OCI-LY1 (cell line): ENCODE results near the gene B2M.

Source experiments
- H2AFZ ChIP-seq: fragments of 200-600 bp; sonication (generic), shearing (Covaris generic); 2 replicates; pipeline ENCODE4 v1.6.0; 2014; ENCODE audit warnings: antibody characterized with exemption, mild to moderate bottlenecking, low read length
- H3F3A ChIP-seq: fragments of 200-600 bp; sonication (generic), shearing (Covaris generic); 2 replicates; pipeline ENCODE4 v1.6.0; 2014; ENCODE audit warnings: mild to moderate bottlenecking, antibody characterized with exemption, low read length, moderate library complexity; ENCODE audit not compliant: insufficient read depth
- H3K27ac ChIP-seq: fragments of 200-600 bp; sonication (generic); 2 replicates; pipeline ENCODE4 v1.5.1; 2014; ENCODE audit warnings: low read length, mixed run types, mild to moderate bottlenecking, low read depth; ENCODE audit not compliant: poor library complexity, severe bottlenecking
- H3K27me3 ChIP-seq: fragments of 200-600 bp; sonication (generic); 2 replicates; pipeline ENCODE4 v1.6.0; 2014; ENCODE audit warnings: antibody characterized with exemption, mild to moderate bottlenecking, low read length, moderate library complexity; ENCODE audit not compliant: insufficient read depth
- H3K36me3 ChIP-seq: fragments of 200-600 bp; sonication (generic); 2 replicates; pipeline ENCODE4 v1.6.1; 2014; ENCODE audit warnings: mild to moderate bottlenecking, antibody characterized with exemption, low read length, moderate library complexity, mixed read lengths; ENCODE audit not compliant: insufficient read depth
- H3K4me1 ChIP-seq: fragments of 200-600 bp; sonication (generic); 2 replicates; pipeline ENCODE4 v1.5.1; 2014; ENCODE audit warnings: mild to moderate bottlenecking, low read length, moderate library complexity; ENCODE audit not compliant: insufficient read depth, severe bottlenecking
- H3K4me2 ChIP-seq: fragments of 200-600 bp; sonication (generic), shearing (Covaris generic); 2 replicates; pipeline ENCODE4 v1.6.1; 2014; ENCODE audit warnings: low read length
- H3K4me3 ChIP-seq: fragments of 200-600 bp; sonication (generic); 2 replicates; pipeline ENCODE4 v1.5.1; 2014; ENCODE audit warnings: low read length, low read depth, mild to moderate bottlenecking, mixed read lengths; ENCODE audit not compliant: poor library complexity, severe bottlenecking
- H3K79me2 ChIP-seq: fragments of 200-600 bp; shearing (Covaris generic); 2 replicates; pipeline ENCODE4 v1.6.1; 2016; ENCODE audit warnings: mixed run types, low read length, mixed read lengths; ENCODE audit not compliant: insufficient read depth
- H3K9ac ChIP-seq: fragments of 200-600 bp; sonication (generic), shearing (Covaris generic); 2 replicates; pipeline ENCODE4 v1.6.1; 2014; ENCODE audit warnings: mild to moderate bottlenecking, low read length, mixed read lengths
- H3K9me2 ChIP-seq: fragments of 200-600 bp; sonication (generic), shearing (Covaris generic); 2 replicates; pipeline ENCODE4 v1.6.1; 2014; ENCODE audit warnings: low read depth, mild to moderate bottlenecking, low read length, mixed read lengths
- H3K9me3 ChIP-seq: fragments of 200-600 bp; shearing (Covaris generic); 2 replicates; pipeline ENCODE4 v1.6.1; 2014; ENCODE audit warnings: low read length, mixed read lengths
- H4K20me1 ChIP-seq: fragments of 200-600 bp; sonication (generic), shearing (Covaris generic); 2 replicates; pipeline ENCODE4 v1.6.0; 2016; ENCODE audit warnings: mild to moderate bottlenecking, low read length; ENCODE audit not compliant: insufficient read depth
- EZH2 ChIP-seq: fragments of 200-600 bp; sonication (generic), shearing (Covaris generic); IDR thresholded peaks from 2 replicates; pipeline ENCODE4 v1.8.0; 2017; ENCODE audit warnings: borderline replicate concordance, mixed run types, mild to moderate bottlenecking, antibody characterized with exemption, low read length, moderate library complexity, mixed read lengths
- TF ChIP-seq, protein P1 (sequence below): fragments of 200-600 bp; sonication (generic), shearing (Covaris generic); IDR thresholded peaks from 2 replicates; pipeline ENCODE4 v1.5.1; 2017; ENCODE audit warnings: mild to moderate bottlenecking, antibody characterized with exemption, low read length, moderate library complexity, mixed read lengths

B2M gene

DNA sequence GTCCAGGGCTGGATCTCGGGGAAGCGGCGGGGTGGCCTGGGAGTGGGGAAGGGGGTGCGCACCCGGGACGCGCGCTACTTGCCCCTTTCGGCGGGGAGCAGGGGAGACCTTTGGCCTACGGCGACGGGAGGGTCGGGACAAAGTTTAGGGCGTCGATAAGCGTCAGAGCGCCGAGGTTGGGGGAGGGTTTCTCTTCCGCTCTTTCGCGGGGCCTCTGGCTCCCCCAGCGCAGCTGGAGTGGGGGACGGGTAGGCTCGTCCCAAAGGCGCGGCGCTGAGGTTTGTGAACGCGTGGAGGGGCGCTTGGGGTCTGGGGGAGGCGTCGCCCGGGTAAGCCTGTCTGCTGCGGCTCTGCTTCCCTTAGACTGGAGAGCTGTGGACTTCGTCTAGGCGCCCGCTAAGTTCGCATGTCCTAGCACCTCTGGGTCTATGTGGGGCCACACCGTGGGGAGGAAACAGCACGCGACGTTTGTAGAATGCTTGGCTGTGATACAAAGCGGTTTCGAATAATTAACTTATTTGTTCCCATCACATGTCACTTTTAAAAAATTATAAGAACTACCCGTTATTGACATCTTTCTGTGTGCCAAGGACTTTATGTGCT is 527 bp downstream of the B2M start:
- Histone ChIP-seq H4K20me1 (0 out of 2 replicates have a peak, but pooled peaks cover 3% of the 10 kb centered on the region), H3K27me3 (no peaks in the 10 kb centered on the region), H3K9me3 (no peaks in the 10 kb centered on the region), H3K4me2 (peak overlapping the region; percentile 91), H3K27ac (peak overlapping the region; percentile 84), H3K9me2 (no peaks in the 10 kb centered on the region), H2AFZ (no peak overlapping the region), H3K36me3 (peaks cover 38% of the 10 kb centered on the region), H3F3A (no peaks in the 10 kb centered on the region), H3K9ac (peak overlapping the region; percentile 86), H3K4me1 (peaks cover 33% of the 10 kb centered on the region), H3K4me3 (peak overlapping the region; percentile 77), H3K79me2 (peaks cover 34% of the 10 kb centered on the region)
- TF ChIP-seq, protein P1, sequence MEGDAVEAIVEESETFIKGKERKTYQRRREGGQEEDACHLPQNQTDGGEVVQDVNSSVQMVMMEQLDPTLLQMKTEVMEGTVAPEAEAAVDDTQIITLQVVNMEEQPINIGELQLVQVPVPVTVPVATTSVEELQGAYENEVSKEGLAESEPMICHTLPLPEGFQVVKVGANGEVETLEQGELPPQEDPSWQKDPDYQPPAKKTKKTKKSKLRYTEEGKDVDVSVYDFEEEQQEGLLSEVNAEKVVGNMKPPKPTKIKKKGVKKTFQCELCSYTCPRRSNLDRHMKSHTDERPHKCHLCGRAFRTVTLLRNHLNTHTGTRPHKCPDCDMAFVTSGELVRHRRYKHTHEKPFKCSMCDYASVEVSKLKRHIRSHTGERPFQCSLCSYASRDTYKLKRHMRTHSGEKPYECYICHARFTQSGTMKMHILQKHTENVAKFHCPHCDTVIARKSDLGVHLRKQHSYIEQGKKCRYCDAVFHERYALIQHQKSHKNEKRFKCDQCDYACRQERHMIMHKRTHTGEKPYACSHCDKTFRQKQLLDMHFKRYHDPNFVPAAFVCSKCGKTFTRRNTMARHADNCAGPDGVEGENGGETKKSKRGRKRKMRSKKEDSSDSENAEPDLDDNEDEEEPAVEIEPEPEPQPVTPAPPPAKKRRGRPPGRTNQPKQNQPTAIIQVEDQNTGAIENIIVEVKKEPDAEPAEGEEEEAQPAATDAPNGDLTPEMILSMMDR, result no peak
- no peak for TF ChIP-seq EZH2

DNA sequence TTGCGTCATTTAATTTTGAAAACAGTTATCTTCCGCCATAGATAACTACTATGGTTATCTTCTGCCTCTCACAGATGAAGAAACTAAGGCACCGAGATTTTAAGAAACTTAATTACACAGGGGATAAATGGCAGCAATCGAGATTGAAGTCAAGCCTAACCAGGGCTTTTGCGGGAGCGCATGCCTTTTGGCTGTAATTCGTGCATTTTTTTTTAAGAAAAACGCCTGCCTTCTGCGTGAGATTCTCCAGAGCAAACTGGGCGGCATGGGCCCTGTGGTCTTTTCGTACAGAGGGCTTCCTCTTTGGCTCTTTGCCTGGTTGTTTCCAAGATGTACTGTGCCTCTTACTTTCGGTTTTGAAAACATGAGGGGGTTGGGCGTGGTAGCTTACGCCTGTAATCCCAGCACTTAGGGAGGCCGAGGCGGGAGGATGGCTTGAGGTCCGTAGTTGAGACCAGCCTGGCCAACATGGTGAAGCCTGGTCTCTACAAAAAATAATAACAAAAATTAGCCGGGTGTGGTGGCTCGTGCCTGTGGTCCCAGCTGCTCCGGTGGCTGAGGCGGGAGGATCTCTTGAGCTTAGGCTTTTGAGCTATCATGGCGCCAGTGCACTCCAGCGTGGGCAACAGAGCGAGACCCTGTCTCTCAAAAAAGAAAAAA is 1.2 kb downstream of the B2M start:
- Histone ChIP-seq H2AFZ (no peak overlapping the region), H3K4me1 (peaks cover 33% of the 10 kb centered on the region), H3K9ac (peak overlapping the region; percentile 86), H3K9me3 (no peaks in the 10 kb centered on the region), H3K4me3 (peak overlapping the region; percentile 77), H3K4me2 (peak overlapping the region; percentile 91), H3K36me3 (peaks cover 44% of the 10 kb centered on the region), H3K27me3 (no peaks in the 10 kb centered on the region), H4K20me1 (0 out of 2 replicates have a peak, but pooled peaks cover 3% of the 10 kb centered on the region), H3K79me2 (peaks cover 34% of the 10 kb centered on the region), H3K9me2 (no peaks in the 10 kb centered on the region), H3K27ac (peak overlapping the region; percentile 84), H3F3A (no peaks in the 10 kb centered on the region)
- TF ChIP-seq, protein P1, result no peak
- TF ChIP-seq EZH2, result no peak

DNA sequence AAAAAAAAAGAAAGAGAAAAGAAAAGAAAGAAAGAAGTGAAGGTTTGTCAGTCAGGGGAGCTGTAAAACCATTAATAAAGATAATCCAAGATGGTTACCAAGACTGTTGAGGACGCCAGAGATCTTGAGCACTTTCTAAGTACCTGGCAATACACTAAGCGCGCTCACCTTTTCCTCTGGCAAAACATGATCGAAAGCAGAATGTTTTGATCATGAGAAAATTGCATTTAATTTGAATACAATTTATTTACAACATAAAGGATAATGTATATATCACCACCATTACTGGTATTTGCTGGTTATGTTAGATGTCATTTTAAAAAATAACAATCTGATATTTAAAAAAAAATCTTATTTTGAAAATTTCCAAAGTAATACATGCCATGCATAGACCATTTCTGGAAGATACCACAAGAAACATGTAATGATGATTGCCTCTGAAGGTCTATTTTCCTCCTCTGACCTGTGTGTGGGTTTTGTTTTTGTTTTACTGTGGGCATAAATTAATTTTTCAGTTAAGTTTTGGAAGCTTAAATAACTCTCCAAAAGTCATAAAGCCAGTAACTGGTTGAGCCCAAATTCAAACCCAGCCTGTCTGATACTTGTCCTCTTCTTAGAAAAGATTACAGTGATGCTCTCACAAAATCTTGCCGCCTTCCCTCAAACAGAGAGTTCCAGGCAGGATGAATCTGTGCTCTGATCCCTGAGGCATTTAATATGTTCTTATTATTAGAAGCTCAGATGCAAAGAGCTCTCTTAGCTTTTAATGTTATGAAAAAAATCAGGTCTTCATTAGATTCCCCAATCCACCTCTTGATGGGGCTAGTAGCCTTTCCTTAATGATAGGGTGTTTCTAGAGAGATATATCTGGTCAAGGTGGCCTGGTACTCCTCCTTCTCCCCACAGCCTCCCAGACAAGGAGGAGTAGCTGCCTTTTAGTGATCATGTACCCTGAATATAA is 2.0 kb downstream of the B2M start:
- 0 out of 2 replicates have a peak, but pooled peaks cover 3% of the 10 kb centered on the region for H4K20me1 ChIP-seq
- peak overlapping the region; percentile 86 for H3K9ac ChIP-seq
- H3K4me2 ChIP-seq, result peak overlapping the region; percentile 91
- no peak overlapping the region for H2AFZ ChIP-seq
- H3K27ac ChIP-seq, result peak overlapping the region; percentile 84
- no peaks in the 10 kb centered on the region for H3K27me3 ChIP-seq
- no peaks in the 10 kb centered on the region for H3K9me3 ChIP-seq
- no peaks in the 10 kb centered on the region for H3F3A ChIP-seq
- no peaks in the 10 kb centered on the region for H3K9me2 ChIP-seq
- H3K79me2 ChIP-seq, result peaks cover 34% of the 10 kb centered on the region
- peaks cover 52% of the 10 kb centered on the region for H3K36me3 ChIP-seq
- TF ChIP-seq, protein P1, result peak; percentile 52
- TF ChIP-seq EZH2, result no peak
- H3K4me1 ChIP-seq, result peaks cover 33% of the 10 kb centered on the region
- H3K4me3 ChIP-seq, result peak overlapping the region; percentile 77
